Effector CD4-positive, alpha-beta T cell (primary cell): Measurements from ENCODE around the gene STRBP.

ENCODE experiments used
- DNase-seq: peaks from one replicate; pipeline ENCODE4 v3.0.0-alpha.2; 2020

STRBP gene

DNA sequence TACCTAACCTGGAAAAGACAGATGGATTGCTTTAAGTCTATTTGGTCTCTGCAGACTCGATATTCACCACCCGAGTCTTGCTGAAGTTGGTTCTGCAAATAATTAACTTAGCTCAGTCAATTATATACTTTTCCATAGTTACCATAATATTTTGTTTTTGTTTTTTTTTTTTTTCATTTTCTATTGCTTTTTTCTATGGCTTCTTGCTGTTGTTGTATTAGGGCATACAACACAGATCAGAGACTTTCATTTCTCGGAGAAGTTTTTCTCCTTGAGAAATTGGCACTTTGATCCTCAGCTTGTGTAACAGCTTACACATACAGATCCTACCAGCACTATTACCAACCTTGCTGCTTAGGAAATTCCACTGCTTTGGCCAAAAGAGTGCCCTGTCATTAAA lies 146.9 kb downstream of the STRBP start:
- no peak for DNase-seq

DNA sequence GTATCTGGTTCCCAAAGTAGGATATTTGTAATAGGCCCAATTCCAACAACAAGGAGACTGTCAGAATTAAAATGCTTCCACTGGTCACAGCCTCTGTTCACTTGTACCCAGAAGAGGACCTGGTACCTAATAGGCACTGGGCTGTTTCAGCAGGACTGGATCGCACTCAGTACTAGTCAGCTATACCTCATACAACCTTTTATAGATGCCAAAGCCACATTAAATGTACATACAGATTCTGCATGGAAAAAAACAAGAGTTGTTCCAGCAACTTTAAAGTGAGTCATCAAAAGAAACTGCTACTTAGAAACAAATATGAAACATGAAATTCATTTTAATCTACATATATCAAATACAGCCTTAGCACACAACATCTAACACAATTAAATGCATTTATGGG lies 147.4 kb downstream of the STRBP start:
- no peak for DNase-seq

DNA sequence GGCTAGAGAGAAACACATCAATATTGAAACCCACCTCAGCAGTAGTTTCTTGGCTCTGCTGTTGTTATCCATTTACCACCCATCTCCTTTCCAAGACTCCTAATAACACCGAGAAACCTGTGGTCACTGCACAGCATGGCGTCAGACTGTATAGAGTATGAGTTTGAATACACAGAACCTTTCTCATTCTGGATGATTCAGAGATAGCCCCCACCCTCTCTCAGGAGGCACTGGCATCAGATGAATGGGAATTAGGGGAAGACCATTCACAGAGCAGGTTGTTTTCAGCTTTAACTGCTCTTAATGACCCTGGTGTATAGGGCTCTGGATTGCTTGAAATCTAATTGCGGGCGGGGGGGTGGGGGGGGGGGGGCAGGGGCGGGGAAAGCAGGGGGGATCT lies 148.3 kb downstream of the STRBP start:
- DNase-seq, result no peak

DNA sequence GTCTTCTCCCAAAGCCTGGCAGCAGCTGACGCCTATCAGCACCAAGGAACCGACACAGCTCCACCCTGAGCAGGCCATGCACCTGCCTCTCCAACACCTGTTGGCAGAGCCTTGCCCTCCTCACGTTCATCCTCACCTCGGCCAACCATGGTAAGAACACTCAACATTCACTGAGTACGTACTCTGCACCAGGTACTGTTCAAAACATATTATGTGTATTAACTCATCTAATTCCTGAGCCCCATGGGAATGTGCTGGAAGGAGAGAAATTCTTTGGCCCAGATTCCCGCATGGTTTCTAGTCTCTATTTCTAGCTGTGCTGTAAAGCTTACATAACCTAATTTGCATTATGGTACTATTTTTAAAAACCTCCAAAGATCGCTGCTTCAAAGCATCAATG lies 148.8 kb downstream of the STRBP start:
- no peak for DNase-seq

DNA sequence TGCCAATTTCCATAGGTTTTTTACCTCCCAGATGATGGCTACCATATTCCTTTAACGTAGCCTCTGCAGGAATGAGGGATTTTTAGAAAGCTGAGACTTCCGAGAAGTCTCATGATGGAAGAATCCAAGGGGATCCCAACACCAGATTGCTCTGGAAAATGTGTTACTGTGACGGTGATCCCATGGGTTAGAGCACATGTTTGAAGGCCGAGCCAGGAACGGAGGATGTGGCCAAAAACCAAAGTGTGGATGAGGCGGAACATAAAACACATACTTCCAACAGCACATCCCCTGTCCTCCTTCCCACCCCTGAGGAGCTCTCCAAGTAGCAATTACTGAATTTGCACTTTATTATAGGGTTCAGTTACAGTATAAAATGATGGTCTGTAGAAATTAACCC lies 152.3 kb downstream of the STRBP start:
- DNase-seq, result no peak

DNA sequence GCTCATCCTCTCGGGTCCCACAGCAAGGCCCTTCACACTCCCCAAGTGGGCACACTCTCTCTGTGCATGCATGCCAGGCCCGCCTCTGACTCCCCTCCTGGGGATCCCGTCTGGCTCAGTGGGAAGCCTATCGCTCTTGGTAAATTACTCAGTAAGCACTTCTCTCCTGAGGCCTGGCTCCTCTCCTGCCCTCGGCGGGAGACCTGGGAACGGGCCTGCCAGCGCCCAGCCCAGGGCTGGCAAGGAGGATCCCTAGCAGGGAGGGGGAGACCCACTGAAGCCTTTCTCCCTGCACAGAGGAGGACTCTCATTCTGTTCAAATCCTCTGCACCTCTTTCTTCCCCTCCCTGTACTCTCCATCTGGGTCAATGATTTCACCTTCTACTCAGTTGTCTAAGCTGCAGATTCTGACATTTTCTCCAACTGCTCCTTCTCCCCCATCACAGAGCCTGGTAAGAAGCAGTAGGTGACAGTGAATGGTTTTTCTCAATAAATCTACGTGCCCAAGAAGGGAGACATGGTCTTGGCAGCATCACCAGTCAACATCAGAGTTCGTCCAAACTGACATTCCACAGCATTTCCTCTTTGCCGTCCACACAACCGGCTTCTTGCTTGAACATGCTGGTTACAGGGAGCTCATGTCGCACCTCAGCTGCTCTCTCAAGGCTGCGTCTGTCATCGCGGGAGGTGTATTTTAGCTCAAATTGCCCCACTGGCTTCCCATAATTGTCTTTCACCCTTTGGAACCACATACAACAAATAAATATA lies 153.1 kb downstream of the STRBP start:
- no peak for DNase-seq

DNA sequence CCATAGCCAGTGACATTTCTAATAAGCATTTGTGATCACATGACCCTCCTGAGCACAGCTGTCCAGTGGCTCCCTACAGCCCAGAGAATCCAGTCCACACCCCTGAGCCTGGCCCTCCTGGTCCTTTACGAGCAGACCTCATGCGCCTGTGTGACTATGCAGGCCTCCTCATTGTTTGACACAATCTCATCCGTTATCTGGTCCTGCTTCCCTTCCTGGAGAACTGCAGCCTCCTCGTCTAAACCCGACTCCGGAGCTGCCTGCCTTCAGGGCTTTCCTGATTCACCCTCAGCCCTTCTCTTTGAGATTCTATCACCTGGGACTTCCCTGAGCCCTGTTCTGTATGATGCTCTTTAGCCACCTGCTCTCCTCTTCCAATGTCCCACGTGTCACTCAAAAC lies 155.2 kb downstream of the STRBP start:
- no peak for DNase-seq

DNA sequence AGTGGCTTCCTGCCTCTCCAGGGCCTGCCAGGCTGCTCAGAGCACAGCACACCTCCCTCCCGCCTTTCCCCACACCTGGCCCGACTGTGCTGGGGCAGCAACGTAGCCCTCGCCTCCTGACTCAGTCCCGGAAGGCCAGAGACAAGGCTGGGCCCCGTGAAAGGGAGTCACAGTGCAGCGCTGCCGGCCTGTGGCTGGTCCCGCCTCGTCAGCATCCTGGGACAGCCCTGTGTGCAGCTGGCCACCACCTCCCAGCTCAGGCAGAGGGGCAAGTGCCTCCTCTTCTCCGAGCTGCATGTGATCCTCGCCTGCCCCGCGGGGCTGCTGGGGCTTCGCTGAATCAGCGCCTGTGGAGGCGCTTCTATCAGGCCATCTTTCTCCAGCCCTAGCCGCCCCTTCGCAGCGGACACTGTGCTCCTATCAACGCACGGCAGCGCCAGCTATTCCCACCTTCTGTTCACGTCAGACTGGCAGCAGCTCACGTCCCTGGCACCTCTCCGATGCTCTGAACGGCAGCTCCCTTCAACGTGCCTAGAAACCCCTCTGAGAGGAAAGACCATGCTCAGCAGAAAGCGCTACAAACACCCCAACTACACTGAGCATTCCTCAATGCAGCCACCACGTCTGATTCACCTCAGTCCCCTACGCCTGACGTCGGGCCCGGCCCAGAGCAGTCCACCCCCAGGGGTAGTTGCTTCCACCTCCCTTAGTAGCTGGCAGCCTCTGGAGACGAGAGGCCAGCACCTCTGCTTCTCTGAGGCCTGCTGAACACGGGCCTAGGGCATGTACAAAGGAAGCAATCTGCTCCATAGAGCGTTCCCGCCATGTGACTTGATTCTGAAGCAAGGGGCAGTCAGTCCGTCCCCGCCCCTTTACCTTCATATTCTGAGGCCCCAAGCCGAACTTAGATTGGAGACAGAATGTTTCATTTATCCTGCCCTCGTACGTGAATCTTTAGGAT lies 156.1 kb downstream of the STRBP start:
- no peak for DNase-seq

DNA sequence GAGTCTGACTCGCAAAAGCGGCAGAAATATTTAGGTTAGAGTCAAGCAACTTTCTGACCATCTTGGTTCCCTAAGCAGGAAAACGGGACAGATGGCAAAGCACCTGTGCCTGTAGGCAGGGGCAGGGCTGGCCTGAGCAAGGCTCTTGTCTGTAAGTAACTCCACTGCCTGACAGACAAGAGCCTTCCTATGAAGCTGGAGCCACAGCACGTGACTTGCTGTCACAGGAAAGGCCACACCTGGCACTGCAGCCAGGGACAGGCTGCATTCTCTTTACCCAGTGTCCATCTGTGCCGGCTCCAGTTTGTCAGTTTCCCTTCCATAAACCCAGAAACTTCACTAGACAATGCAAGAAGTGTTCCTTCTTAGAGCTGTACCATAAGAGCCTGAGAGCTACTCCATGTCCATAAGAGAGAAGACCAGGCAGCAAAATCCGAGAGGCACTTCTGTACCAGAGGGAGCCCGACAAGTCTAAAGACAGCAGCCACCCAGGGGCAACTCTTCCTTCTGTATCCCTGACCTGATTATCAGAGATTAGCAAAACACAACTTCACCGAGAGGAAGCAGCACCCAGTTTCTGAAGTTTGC lies 156.9 kb downstream of the STRBP start:
- no peak for DNase-seq

DNA sequence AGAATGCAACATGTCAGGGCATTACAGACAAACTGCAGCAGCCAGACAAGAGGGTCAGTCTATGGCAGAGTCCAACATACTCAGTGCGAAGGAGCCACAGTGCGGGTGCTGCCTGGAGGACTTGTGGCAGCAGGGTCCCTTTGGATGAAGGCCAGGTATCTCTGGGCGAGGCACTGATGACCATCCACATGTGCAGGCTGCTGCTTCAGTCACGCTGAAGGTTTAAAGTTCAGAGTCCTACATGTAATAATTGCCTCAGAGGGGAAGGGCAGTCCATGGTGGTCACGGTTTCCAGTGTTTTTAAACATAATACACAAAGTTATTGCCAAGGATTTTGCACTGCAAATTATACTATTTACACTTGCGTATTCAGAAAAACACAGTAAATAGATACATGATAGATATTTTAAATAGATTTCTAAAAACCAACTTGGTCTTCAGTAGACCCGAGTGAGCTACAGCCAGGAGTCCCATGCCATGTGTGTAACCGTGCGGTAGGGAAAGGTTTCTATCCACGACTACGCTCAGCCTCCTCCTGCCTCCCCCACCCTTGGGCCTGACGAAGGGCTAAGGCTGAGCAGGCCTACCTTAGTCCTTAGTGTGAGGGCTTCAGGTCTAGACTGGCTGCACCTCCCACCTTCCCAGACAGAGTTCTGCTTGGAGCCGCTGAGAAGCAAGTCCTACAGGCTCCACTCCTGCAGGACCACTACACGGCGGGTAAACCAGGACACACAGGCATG lies 158.7 kb downstream of the STRBP start:
- no peak for DNase-seq

DNA sequence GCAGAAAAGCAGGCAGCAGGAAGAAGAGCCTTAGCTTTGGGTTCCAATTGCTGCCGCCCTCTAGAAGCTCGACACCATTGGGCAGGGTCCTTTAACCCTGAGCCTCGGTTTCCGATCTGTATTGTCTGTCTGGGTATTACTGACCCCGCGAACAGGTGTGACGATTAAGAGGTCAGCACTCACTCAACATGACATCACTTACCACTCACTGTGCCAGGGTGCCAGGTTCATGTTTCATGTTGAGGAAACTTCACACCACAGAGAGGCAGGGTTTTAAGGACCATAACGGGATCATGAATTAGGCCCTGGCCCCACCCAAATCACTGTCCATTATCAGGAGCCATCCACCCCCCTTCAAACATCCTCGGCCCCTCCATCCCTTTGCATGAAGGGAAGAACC lies 159.4 kb downstream of the STRBP start:
- DNase-seq, result no peak

DNA sequence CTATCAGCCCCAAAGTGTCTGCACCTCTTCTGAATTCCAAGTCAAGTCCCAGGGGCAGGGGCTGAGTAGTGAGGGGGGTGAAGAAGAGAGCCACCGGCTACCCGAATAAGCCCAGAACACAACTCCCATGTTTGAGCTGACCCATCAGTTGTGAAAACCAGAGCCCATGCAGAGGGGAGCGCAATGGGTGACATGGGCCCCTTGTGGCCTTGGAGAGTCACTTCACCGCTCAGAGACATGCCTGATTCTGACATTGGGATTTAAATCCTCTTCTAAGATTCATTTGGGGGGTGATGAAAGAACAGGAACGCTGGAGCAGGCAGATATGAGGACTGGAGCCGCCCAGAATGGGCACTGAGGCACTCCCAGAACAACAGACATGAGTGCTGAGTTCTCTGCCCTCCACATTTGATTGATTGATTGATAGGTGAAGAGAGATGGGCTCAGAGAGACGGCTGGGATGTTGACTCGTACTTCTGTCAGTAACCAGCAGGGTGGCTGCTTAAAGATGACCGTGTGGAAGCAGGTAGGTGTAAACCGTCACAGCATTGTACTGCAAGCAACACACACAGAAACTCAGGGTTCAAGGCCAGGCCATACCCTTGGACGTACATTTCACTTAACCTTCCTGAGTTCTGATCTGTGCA lies 160.6 kb downstream of the STRBP start:
- no peak for DNase-seq

DNA sequence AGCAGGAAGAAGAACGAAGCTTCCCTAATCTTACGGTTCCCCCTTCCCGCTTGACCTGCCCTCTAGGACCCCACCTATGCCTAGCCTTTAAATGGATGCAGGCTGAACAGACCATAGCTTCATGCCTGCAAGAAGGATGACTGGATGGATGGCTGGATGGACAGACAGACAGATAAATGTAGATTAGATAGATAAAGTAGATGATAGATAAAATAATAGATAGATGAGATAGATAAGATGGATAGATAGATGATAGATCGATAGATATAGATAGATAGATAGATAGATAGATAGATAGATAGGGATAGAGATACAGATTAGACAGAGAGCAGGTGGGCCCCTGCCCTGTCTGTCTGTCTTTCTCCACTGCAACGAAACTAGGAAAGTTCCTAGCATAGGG lies 162.9 kb downstream of the STRBP start:
- no peak for DNase-seq

DNA sequence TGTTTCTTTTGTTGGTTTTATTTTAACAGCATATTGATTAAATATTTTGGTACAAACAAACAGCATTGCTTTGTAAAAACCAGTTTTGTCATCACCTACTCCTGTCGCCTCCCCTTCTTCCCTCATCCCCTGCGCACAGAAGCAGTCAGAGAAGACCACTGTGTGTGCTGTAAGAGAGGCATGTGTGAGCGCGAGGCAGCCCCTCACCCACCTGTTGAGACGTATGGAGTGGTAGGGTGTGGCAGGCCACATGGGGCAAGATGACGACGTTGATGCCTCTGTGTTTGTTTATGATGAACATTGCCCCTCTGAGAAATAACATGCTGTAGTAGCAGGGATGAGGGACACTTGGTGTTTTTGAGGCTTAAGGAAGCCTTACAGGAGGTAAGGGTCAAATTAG lies 163.6 kb downstream of the STRBP start:
- no peak for DNase-seq

DNA sequence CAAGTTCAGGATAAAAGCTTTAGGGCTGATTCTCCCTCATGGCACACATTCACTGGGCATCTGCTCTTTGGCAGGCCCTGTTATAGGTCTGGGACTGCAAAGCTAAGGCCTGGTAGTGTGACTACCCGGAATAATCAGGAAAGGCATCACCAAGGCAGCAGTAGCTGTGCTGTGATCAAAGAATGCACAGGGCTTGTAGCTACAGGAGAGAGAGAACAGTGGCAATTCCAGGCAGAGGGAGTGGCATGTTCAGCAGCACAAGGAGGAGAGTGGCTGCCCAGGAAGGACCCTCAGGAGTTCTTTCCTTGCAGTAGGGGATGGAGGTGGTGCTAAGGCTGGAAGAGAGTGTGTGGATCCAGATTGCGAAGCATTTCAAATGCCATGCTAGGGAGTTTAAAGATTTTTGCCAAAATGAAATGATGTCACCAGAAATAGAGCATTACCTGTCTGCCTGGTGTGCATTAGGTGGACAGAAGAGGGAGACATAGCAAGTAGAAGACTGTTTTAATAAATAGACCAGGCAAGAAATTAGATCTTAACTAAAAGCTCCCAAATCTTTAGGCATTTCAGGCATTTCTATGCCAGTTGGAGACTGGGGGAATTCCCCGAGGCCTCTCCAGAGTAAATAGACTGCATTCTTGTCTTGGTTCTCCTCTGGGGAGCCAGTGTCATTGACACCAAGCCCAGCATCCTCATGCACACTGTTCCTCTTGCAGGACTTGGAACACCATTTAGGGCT lies 165.8 kb downstream of the STRBP start:
- no peak for DNase-seq

DNA sequence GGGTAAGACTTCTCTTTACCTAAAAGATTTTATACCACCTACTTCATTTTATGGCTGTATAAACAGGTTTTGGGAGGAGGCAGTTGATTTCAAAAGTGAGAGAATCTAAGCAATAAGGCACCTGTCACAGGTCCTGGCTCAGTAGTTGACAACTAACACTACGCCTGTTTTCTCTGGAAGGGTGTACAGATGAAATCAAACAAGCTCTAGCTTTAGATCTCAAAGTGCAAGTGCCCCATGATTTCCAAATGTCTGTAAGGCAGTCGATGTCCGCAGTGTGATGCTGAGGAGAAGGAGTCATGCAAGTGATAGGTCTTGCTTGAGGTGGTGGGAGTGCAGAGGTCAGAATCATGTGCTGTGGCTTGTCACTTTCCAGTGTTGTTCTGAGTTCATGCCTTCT lies 168.8 kb downstream of the STRBP start:
- no peak for DNase-seq

DNA sequence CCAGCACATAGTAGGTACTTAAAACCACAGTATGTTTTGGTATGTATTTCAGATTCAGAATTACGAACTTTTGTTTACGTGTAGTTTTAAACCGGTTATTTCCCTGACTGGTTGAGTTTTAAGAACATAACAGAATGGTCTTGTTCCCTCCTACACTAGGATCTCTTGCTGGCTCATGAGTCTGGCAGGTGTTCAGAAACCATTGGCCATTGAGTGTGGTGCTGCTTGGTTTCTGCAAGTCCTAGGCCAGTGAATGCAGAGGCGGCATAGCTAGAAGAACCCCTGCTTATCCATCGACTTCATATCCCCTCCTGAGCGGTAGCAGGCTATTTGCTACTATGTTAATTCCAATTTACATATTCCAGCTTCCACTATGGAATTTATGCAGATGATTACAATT lies 169.3 kb downstream of the STRBP start:
- no peak for DNase-seq

DNA sequence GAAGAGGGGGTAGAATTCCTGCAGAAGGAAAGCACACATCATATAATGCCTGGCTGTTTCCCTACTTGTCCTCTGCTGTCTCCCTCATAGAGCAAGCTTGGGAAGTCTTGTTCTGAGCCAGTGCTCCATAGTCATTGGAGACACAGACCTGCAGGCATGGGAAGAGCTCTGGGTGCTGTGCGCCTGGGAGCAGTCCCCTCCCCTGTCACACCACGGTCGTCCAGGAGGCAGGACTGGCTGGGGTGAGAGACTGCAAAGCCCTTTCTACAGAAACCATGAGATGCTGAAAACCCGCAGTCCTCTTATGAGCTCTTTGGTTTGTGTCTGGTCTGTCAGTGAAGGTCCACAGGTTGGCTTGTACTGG lies 170.3 kb downstream of the STRBP start:
- no peak for DNase-seq

DNA sequence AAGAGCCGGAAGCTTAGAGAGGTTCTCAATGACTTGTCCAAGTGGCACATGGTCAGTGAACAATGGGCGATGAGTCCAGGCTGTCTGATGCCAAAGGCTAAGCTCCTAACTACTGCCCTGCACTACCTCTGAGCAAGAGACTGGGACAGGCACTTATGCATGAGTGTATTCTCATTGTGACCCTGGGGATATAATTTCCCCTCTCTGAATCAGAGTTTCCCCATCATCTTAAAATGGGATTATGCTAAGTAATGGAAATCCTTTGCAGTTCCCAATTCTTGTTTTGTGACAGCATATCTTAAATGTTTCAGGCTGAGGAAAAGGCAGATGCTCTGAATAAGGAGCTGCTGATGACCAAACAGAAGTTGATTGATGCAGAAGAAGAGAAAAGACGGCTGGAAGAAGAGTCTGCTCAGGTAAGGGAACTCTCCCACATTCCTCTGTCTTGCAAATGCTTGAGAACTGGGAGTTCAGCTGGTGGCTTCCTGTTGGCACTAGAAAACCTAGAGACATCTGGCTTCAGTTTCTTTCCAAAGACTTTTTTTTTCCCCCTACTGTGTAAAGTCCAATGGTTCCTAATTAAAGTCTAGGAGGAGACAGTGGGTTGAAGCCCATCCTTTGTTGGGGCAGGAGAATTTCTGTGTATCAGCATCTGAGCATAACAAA lies 170.8 kb downstream of the STRBP start:
- no peak for DNase-seq

DNA sequence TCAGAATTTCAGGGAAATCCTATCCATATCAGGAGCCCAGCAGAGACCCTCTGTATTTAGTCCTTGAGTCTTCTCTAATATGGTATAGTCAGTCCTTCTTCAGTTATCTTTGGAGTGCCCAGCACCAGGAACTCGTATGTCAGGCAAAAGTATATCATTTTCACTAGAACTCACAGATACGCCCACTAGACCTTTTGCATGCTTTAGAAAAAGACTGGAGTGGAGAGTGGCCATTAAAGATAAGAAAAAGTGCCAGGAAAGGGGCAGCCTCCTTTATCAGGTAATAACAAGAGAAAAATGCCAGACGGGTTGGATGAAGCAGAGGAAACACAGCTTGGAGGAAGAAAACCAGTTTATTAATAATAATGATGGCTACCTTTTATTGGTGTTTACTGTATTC lies 171.4 kb downstream of the STRBP start:
- no peak for DNase-seq

DNA sequence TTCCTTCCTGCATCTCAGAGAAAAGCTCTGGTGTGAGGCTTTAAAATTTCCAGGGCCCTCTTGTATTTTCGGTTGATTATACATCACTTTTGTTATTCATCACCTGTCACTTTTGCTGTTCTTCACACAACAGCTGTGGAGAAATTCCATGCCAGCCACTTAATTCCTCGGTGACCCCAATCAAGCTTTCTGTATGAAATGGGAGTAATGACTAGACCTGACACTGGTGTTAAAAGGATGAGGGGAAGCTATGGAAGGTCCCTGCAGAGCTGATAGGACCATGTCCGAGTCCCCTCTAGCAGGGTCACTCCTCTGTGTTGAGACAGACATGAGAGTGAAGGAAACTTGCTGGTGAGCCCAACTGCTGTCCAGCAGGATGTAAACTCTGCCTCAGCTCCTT lies 175.2 kb downstream of the STRBP start:
- DNase-seq, result no peak
